AG09319 (cell line): Measurements from ENCODE around the gene ZAR1L.

Experiments used
- DNase-seq: peaks from one replicate; pipeline ENCODE4 v3.0.0-alpha.2; 2010; ENCODE audit warnings: low read depth; ENCODE audit errors: extremely low read depth
- TF ChIP-seq, protein P1 (sequence below): IDR thresholded peaks from 2 replicates; pipeline ENCODE4 v1.5.1; 2011; ENCODE audit warnings: low read depth, mild to moderate bottlenecking, inconsistent platforms, low read length, moderate library complexity

ZAR1L gene

DNA sequence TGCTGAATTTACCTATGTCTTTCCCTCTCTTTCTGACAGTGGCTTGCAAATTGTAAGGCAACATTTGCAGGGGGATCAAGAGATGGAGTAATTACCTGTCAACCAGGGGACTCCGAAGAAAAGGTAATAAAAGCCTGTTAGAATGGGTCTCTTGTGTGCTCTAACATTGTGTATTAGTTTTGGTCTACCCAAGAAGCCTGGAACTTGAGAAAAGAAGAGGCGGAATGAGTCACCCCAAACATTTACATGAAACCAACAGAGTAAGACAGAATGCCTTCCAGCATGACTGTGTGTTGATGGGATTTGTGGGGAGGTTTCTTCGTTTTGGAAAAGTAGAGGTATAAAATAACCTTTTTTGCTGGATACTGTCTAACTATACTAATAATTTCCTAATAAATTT lies 36.7 kb downstream of the ZAR1L start:
- DNase-seq: no peak

DNA sequence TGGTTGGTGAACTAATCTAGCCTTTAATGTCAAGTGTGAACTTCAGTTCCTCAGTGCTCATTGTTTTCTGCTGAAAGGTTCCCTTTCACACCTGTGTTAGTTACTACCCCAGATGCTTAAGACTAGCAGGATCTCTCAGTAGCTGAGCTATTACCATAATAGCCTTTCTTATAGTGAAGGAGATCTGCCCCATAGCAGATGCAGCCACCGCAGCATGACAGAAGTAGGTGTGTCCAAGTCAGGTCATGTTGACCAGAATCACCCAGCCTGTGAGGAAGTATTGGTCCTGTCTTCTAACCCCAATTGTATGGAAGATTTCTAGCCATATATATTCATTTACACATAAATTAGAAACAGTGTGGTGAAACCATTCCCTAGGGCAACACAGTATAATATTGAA lies 37.3 kb downstream of the ZAR1L start:
- TF ChIP-seq, protein P1, sequence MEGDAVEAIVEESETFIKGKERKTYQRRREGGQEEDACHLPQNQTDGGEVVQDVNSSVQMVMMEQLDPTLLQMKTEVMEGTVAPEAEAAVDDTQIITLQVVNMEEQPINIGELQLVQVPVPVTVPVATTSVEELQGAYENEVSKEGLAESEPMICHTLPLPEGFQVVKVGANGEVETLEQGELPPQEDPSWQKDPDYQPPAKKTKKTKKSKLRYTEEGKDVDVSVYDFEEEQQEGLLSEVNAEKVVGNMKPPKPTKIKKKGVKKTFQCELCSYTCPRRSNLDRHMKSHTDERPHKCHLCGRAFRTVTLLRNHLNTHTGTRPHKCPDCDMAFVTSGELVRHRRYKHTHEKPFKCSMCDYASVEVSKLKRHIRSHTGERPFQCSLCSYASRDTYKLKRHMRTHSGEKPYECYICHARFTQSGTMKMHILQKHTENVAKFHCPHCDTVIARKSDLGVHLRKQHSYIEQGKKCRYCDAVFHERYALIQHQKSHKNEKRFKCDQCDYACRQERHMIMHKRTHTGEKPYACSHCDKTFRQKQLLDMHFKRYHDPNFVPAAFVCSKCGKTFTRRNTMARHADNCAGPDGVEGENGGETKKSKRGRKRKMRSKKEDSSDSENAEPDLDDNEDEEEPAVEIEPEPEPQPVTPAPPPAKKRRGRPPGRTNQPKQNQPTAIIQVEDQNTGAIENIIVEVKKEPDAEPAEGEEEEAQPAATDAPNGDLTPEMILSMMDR: no peak
- DNase-seq: no peak

More for the DNA sequence above, 36.7 kb downstream of the ZAR1L start:
- TF ChIP-seq, protein P1: no peak

DNA sequence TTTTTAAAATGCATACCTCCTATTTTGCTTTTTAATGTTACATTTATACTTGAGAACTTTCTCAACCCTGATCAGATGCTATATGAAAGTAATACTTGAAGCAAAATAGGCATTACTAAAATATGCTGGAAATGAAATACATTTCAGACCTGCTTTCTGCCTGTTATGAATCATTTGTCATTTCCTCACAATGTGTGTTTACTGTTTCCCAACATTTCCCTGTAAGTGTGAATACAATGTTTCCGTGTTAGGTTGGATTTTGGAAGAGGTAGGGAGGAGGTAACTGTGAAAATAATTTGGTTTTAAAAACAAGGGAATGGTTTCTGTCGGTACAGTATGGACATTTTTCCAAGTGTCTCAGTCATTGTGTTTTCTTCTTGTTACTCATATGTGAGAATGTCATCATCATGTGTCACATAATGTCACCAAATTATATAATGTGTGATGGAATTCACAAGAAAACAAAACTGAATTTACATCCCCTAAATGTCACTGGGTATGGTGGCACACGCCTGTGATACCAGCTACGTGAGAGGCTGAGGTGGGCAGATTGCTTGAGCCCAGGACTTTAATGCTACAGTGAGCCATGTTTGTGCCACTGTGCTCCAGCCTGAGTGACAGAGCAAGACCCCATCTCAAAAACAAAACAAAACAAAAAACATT lies 43.0 kb downstream of the ZAR1L start:
- no peak for DNase-seq
- TF ChIP-seq, protein P1: no peak

DNA sequence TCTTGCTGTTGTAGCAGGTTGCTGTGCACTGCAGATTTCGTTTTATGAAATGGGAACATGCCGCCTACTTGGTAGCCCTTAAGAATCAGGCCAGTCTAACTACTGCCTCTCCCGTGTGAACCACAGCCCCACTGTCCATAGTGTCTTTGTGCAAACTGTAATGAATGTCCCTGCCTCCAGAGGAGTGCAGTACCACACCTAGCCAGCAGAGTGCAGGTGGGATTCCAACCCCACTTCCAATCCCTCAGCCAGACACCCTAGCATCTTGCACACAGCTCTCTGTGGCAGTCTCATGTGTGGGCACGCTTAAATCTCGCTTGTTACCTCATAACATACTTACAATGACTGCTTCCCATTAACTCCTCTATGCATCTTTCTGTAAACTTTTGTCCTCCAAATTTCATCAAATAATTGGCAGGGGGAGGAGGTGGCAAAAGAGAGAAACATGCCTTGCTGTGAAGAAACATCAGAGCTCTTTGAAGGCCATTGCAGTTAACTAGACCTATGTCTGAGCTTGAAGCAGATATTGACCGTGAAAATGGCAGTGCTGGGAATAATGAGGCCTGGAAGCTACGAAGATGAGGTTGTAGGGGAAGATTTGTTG lies 47.2 kb downstream of the ZAR1L start:
- TF ChIP-seq, protein P1: peak; percentile 31
- no peak for DNase-seq

- no peak for DNase-seq
- TF ChIP-seq, protein P1: no peak
These were observed 49.0 kb downstream of the ZAR1L start for GRCh38 chr13:32266130-32266529.

- DNase-seq: no peak
These were observed 49.4 kb downstream of the ZAR1L start for GRCh38 chr13:32265726-32266125.

DNA sequence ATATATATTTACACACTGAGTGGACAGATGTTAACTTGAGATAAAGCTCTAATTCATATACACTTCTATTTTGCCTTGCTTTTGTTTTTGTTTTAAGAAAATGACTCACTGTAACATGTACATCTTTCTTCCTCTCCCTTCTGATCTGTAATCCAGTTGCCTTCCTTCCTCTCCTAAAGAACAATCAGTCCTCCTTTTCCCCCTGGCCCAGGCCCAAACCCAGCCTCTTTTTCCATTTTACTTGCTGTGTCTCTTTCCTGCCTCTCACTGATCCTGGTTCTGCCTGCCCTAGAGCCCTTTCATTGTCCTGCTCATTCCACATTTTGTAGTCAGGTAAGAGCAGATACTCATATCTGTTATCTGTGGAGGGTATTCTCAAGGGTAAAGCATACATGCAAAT lies 50.8 kb downstream of the ZAR1L start:
- TF ChIP-seq, protein P1: no peak
- DNase-seq: no peak

More at GRCh38 chr13:32265726-32266125, 49.4 kb downstream of the ZAR1L start:
- TF ChIP-seq, protein P1: no peak
